ENCODE measurements around the gene ZNF142.

ZNF142 gene

DNA sequence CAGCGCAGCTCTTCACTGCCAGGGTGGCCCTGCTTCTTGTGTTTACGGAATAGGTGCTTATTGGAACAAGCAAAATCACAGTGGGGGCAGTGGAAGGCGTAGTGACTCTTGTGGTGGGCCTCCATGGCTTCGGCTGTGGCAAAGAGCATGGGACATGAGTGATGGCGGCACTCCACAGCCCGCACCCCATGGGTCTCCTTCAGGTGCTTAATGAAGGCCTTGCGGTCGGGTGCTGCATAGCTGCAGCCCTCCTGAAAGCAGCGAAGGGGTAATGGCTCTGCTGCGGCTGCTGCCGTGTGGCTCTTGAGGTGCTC is 10.7 kb downstream of the ZNF142 start:
- no peak for DNase-seq

GRCh38 chr2:218648088-218648786 is 11.2 kb downstream of the ZNF142 start:
- DNase-seq = peak; percentile 39 to 44

GRCh38 chr2:218645126-218645525 is 14.3 kb downstream of the ZNF142 start:
- no peak for DNase-seq

- DNase-seq = no peak
Measured at GRCh38 chr2:218644721-218645120, 14.7 kb downstream of the ZNF142 start.

GRCh38 chr2:218643751-218644310 is 15.6 kb downstream of the ZNF142 start:
- no peak for DNase-seq

GRCh38 chr2:218642786-218643185 is 16.6 kb downstream of the ZNF142 start:
- no peak for DNase-seq

GRCh38 chr2:218642121-218642656 is 17.2 kb downstream of the ZNF142 start:
- DNase-seq = no peak

DNA sequence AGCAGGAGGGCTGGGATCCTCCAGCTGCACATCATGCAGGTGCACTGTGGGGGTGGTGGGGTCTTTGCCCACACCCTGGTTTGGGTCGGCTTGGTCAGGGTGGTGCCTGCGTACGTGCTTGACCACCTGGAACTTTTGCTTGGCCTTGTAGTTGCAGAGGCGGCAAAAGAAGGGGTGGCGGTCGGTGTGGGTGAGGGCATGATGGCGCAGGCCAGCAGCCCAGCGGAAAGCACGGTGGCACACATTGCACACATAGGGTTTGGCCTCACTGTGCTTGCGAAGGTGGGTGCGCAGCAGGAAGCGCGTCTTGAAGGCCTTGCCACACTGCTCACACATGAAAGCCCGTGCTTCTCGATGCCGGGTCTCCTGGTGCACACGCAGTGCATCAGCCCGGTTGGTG is 21.1 kb downstream of the ZNF142 start:
- no peak for DNase-seq

DNA sequence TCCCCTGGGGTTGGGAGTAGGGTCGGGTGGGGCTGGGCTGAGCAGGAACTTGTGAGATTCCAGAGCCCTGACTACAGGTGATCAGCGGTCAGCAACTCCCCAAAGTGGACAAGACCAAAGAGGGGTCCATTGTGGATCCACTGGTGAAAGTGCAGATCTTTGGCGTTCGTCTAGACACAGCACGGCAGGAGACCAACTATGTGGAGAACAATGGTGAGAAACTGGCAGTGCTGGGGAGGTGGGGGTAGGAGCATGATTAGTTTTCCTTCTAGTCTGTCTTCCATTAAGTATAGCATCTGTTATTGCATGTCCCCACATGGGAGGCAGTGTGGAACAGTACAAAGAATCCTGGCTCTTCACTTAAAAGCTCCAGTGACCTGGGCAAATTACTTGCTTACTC is 23.7 kb downstream of the ZNF142 start:
- DNase-seq = no peak

DNA sequence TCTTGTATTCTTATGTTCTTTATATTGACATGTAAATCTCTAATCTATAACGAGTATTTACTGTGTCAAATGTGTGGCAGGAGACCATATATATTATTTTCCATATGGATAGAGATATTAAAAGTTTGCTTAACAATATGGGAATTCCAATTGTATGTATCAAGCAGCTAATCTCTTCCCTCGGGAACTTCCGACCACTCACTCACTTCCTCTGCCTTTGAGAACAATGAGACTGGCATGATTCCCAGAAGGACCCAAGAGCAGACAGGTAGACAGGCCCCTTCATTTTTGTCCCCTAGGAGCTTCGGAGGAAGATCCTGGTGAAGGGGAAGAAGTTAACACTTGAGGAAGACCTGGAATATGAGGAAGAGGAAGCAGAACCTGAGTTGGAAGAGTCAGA is 27.6 kb downstream of the ZNF142 start:
- DNase-seq = no peak

- no peak for DNase-seq
Measured at GRCh38 chr2:218627939-218628338, 31.5 kb downstream of the ZNF142 start.

- DNase-seq = no peak
Measured at GRCh38 chr2:218626369-218626768, 33.1 kb downstream of the ZNF142 start.

GRCh38 chr2:218623366-218623705 is 36.1 kb downstream of the ZNF142 start:
- DNase-seq = no peak

GRCh38 chr2:218622606-218623365 is 36.6 kb downstream of the ZNF142 start:
- no peak for DNase-seq

DNA sequence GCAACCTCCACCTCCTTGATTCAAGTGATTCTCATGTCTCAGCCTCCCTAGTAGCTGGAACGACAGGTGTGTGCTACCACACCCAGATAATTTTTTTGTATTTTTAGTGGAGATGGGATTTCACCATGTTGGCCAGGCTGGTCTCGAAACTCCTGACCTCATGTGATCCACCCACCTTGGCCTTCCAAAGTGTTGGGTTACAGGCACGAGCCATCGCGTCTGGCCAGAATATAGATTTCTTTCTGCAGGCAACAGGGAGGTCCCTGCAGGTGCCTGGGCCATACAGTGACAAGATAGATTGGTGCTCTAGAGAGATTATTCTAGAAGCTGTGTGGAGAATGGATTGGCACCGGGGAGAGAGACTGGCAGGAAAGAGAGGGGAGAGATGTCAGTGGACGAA is 38.4 kb downstream of the ZNF142 start:
- no peak for DNase-seq

DNA sequence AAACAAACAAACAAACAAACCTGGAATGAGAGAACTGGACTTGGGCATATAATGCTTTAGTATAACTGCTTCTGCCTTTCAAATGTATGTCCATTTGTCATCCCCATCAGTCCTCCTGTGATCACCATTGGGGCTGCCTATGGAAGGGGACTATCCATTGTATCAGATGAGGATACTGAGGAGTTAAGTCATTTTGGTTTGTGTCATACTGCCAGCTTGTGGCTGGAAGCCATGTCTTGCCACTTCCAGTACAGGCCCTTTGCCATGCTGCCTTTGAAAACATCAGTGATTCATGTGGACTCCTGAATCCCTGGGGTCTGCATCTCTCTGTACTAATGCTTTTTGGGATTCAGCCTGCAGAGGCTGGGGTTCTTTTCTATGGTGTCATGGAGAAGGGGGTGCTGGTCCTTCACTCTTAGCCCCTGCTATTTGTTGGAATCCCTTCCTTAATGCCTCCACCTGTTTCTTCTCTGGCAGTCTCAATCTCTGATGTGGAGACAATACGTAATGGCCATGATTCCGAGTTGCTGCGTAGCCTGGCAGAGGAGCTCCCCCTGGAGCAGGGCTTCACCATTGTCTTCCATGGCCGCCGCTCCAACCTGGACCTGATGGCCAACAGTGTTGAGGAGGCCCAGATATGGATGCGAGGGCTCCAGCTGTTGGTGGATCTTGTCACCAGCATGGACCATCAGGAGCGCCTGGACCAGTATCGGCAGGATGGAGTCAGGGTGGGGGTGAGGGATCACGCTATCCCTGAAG is 41.1 kb downstream of the ZNF142 start:
- no peak for DNase-seq

DNA sequence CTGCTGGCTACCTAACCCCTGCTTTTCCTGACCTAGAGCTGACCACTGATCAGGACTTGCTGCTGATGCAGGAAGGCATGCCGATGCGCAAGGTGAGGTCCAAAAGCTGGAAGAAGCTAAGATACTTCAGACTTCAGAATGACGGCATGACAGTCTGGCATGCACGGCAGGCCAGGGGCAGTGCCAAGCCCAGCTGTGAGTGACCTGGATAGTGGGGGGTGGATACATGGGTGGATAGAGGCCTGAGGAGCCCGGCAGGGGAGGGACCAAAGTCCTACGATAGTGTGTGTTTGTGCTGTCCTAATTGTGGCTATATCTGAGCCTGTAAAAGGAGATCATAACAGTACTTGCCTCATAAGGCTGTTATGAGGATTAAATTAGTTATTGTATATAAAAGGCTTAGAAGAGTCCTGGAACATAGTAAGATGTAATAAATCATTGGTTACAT is 43.5 kb downstream of the ZNF142 start:
- DNase-seq = no peak

GRCh38 chr2:218607436-218608115 is 51.8 kb downstream of the ZNF142 start, which contains the start of gene PLCD4:
Gene PLCD4, plus strand, starts transcription at chr2:218607899. Its CDS starts 7,841 bp downstream, at chr2:218615740.
- DNase-seq = no peak

- no peak for DNase-seq
Measured at GRCh38 chr2:218605432-218605831, 54.0 kb downstream of the ZNF142 start.

All from stimulated activated CD4-positive, alpha-beta T cell treated with anti-CD3 and anti-CD28 coated beads, Interleukin-4, amount 100 ng/mL, for 4 hours (primary cell).